Smooth muscle cell (in vitro differentiated cells): ENCODE results near the gene DCHS2. TPM values are rescaled to one million over a fixed set of nuclear protein-coding genes. Genes with fewer than 3 reads are reported as not detected.

ENCODE experiments used
- DNase-seq: peaks from one replicate; lab custom pipeline; 2025; ENCODE audit not compliant: unreplicated experiment; lab: John Stamatoyannopoulos, UW
- H2AFZ ChIP-seq: fragments of 200-600 bp; sonication (generic); 2 replicates; pipeline ENCODE4 v1.6.0; 2016; ENCODE audit warnings: antibody characterized with exemption, low read depth, mild to moderate bottlenecking
- H3F3A ChIP-seq: fragments of 200-600 bp; sonication (generic); 2 replicates; pipeline ENCODE4 v1.6.0; 2017; ENCODE audit warnings: antibody characterized with exemption, low read depth
- H3K27ac ChIP-seq: fragments of 200-600 bp; sonication (generic); 2 replicates; pipeline ENCODE4 v1.5.1; 2016; ENCODE audit warnings: low read depth, mild to moderate bottlenecking
- H3K27me3 ChIP-seq: fragments of 200-600 bp; sonication (generic); 2 replicates; pipeline ENCODE4 v1.6.1; 2016; ENCODE audit warnings: low read depth, mild to moderate bottlenecking
- H3K36me3 ChIP-seq: fragments of 200-600 bp; sonication (generic); 2 replicates; pipeline ENCODE4 v1.5.1; 2016; ENCODE audit warnings: low read depth
- H3K4me1 ChIP-seq: fragments of 200-600 bp; sonication (generic); 2 replicates; pipeline ENCODE4 v1.5.1; 2016; ENCODE audit warnings: low read depth
- H3K4me2 ChIP-seq: fragments of 200-600 bp; sonication (generic); 2 replicates; pipeline ENCODE4 v1.6.0; 2016; ENCODE audit warnings: mild to moderate bottlenecking
- H3K4me3 ChIP-seq: fragments of 200-600 bp; sonication (generic); 2 replicates; pipeline ENCODE4 v1.5.1; 2016; ENCODE audit warnings: mild to moderate bottlenecking
- H3K79me2 ChIP-seq: fragments of 200-600 bp; sonication (generic); 2 replicates; pipeline ENCODE4 v1.6.0; 2016; ENCODE audit warnings: low read depth, mild to moderate bottlenecking
- H3K9ac ChIP-seq: fragments of 200-600 bp; sonication (generic); 2 replicates; pipeline ENCODE4 v1.6.0; 2016; ENCODE audit warnings: low read depth
- H3K9me3 ChIP-seq: fragments of 200-600 bp; sonication (generic); replicated peaks from 2 replicates; pipeline ENCODE4 v1.5.1; 2016; ENCODE audit warnings: low read depth
- H4K20me1 ChIP-seq: fragments of 200-600 bp; sonication (generic); 2 replicates; pipeline ENCODE4 v1.6.0; 2016; ENCODE audit warnings: low read depth
- CTCF ChIP-seq: fragments of 200-600 bp; sonication (generic); IDR thresholded peaks from 2 replicates; pipeline ENCODE4 v1.5.1; 2017; ENCODE audit warnings: borderline replicate concordance, mild to moderate bottlenecking, antibody characterized with exemption; ENCODE audit not compliant: insufficient read depth, poor library complexity, severe bottlenecking
- WGBS: methylation state at CpG from one replicate; pipeline ENCODE4 v1.1.7; 2016; ENCODE audit warnings: low lambda C conversion rate; 5-methylcytosine and 5-hydroxymethylcytosine counted together
- polyA plus RNA-seq: library from polyadenylated mRNA; unstranded; fragments of >200 nt; fragmentation: Nextera tagmentation; extraction: Ambion mirVana; gene quantifications from 2 replicates; pipeline ENCODE4 v1.2.1, GENCODE V29; 2016
- total RNA-seq: library from RNA; depleted of rRNA; stranded (reverse); fragments of >200 nt; gene quantifications from 2 replicates; pipeline ENCODE4 v1.2.3, GENCODE V29; 2014

Gene DCHS2
- total and polyA plus RNA-seq, 2 experiments from 2014 or later = 0.45 to 1.3 TPM

- H3K9ac ChIP-seq = no peak overlapping the region
- no peak overlapping the region for H3K4me3 ChIP-seq
- no peak overlapping the region for H3K27ac ChIP-seq
- peaks cover 5% of the 10 kb centered on the region for H3K27me3 ChIP-seq
- no peaks in the 10 kb centered on the region for H3K79me2 ChIP-seq
- no peak overlapping the region for H2AFZ ChIP-seq
- H4K20me1 ChIP-seq = no peaks in the 10 kb centered on the region
- no peaks in the 10 kb centered on the region for H3K4me1 ChIP-seq
- H3F3A ChIP-seq = no peaks in the 10 kb centered on the region
- no peaks in the 10 kb centered on the region for H3K36me3 ChIP-seq
- DNase-seq = no peak
- WGBS = 90% methylated on average over 8 of the region's 8 CpGs
- no peak overlapping the region for H3K4me2 ChIP-seq
- no peaks in the 10 kb centered on the region for H3K9me3 ChIP-seq
- no peak for TF ChIP-seq CTCF
These were observed 299.0 kb downstream of the DCHS2 start for GRCh38 chr4:154192585-154192984.

GRCh38 chr4:154189346-154189745 lies 302.3 kb downstream of the DCHS2 start:
- no peak for DNase-seq
- WGBS = 84% methylated on average over 4 of the region's 4 CpGs
- Histone ChIP-seq H3K4me3 (no peak overlapping the region), H3K4me2 (no peak overlapping the region), H3F3A (no peaks in the 10 kb centered on the region), H3K79me2 (no peaks in the 10 kb centered on the region), H3K4me1 (no peaks in the 10 kb centered on the region), H3K36me3 (no peaks in the 10 kb centered on the region), H4K20me1 (no peaks in the 10 kb centered on the region), H3K9ac (no peak overlapping the region), H3K9me3 (no peaks in the 10 kb centered on the region), H3K27ac (no peak overlapping the region), H2AFZ (no peak overlapping the region), H3K27me3 (peaks cover 5% of the 10 kb centered on the region)
- no peak for TF ChIP-seq CTCF

- Histone ChIP-seq H3K79me2 (no peaks in the 10 kb centered on the region), H3K27me3 (peaks cover 5% of the 10 kb centered on the region), H4K20me1 (no peaks in the 10 kb centered on the region), H3K27ac (no peak overlapping the region), H3K36me3 (no peaks in the 10 kb centered on the region), H3F3A (no peaks in the 10 kb centered on the region), H3K4me1 (no peaks in the 10 kb centered on the region), H3K9me3 (no peaks in the 10 kb centered on the region), H3K4me2 (no peak overlapping the region), H3K4me3 (no peak overlapping the region), H2AFZ (no peak overlapping the region), H3K9ac (no peak overlapping the region)
- TF ChIP-seq CTCF = no peak
- 80% methylated on average over 3 of the region's 3 CpGs for WGBS
- DNase-seq = no peak
These were observed 304.7 kb downstream of the DCHS2 start for GRCh38 chr4:154186888-154187287.

- no peaks in the 10 kb centered on the region for H3F3A ChIP-seq
- WGBS = 94% methylated on average over 6 of the region's 6 CpGs
- H3K4me1 ChIP-seq = no peaks in the 10 kb centered on the region
- H3K4me2 ChIP-seq = no peak overlapping the region
- no peak overlapping the region for H3K9ac ChIP-seq
- no peaks in the 10 kb centered on the region for H3K79me2 ChIP-seq
- no peak overlapping the region for H3K27ac ChIP-seq
- no peaks in the 10 kb centered on the region for H3K9me3 ChIP-seq
- no peak for TF ChIP-seq CTCF
- no peak overlapping the region for H3K4me3 ChIP-seq
- peaks cover 5% of the 10 kb centered on the region for H3K27me3 ChIP-seq
- H4K20me1 ChIP-seq = no peaks in the 10 kb centered on the region
- H3K36me3 ChIP-seq = no peaks in the 10 kb centered on the region
- H2AFZ ChIP-seq = no peak overlapping the region
- DNase-seq = no peak
These were observed 305.6 kb downstream of the DCHS2 start for GRCh38 chr4:154186035-154186434.
